Measurements from ENCODE around the gene FAM83F. TPM values are rescaled to one million over a fixed set of nuclear protein-coding genes. Genes with fewer than 3 reads are reported as not detected.

Gene FAM83F
- total and polyA plus RNA-seq, 4 donors: 0.39 to 1.5 (median 1.2) TPM

- no peak overlapping the region for H3K4me3 ChIP-seq (ENCODE audit: low read depth in 1 of 3, low read length in 3 of 3)
- no peak for TF ChIP-seq MAX (IDR thresholded peaks at IDR 0.05)
- TF ChIP-seq GABPA (IDR thresholded peaks at IDR 0.05 in 1 of 2, conservative IDR thresholded peaks at IDR 0.05 in 1 of 2): no peak
- no peak for TF ChIP-seq YY1 (IDR thresholded peaks at IDR 0.05)
- TF ChIP-seq ZBTB33 (IDR thresholded peaks at IDR 0.05): no peak
- TF ChIP-seq JUND (IDR thresholded peaks at IDR 0.05): no peak
- TF ChIP-seq RXRA (IDR thresholded peaks at IDR 0.05): no peak
- TF ChIP-seq HNF4A (conservative IDR thresholded peaks at IDR 0.05): no peak
- TF ChIP-seq NR2F2 (IDR thresholded peaks at IDR 0.05): no peak
- no peak for TF ChIP-seq FOXA2 (IDR thresholded peaks at IDR 0.05)
- no peak for TF ChIP-seq FOXA1 (IDR thresholded peaks at IDR 0.05)
- no peak for TF ChIP-seq ATF3 (IDR thresholded peaks at IDR 0.05)
- TF ChIP-seq HNF4G (IDR thresholded peaks at IDR 0.05): no peak
- no peak for TF ChIP-seq SP1 (IDR thresholded peaks at IDR 0.05)
- no peak for TF ChIP-seq TAF1 (conservative IDR thresholded peaks at IDR 0.05)
- TF ChIP-seq RAD21 (IDR thresholded peaks at IDR 0.05): no peak
- TF ChIP-seq CTCF (IDR thresholded peaks at IDR 0.05; ENCODE audit: low read depth, low read length, missing input control): no peak
- TF ChIP-seq REST (IDR thresholded peaks at IDR 0.05): no peak
- H3K36me3 ChIP-seq (ENCODE audit: control insufficient read depth in 4 of 4, insufficient read depth in 3 of 4, low read depth in 1 of 4, low read length in 3 of 4): no peaks in the 10 kb centered on the region
- no peaks in the 10 kb centered on the region for H3K27me3 ChIP-seq (ENCODE audit: control insufficient read depth in 4 of 4, insufficient read depth in 4 of 4, low read length in 3 of 4)
- no peak overlapping the region for H3K27ac ChIP-seq (ENCODE audit: low read depth in 1 of 2, low read length in 2 of 2)
- no peak overlapping the region for H3K9ac ChIP-seq (ENCODE audit: low read depth in 1 of 2, low read length in 2 of 2)
- H3K9me3 ChIP-seq (ENCODE audit: control insufficient read depth in 4 of 4, low read length in 3 of 4): no peaks in the 10 kb centered on the region
- 87% methylated on average over 7 of the region's 7 CpGs for WGBS
- peaks cover 3 to 10% (median 7%) of the 10 kb centered on the region in 4 donors for H3K4me1 ChIP-seq (ENCODE audit: control insufficient read depth in 4 of 4, insufficient read depth in 4 of 4, low read length in 3 of 4)
- DNase-seq (ENCODE audit: low spot score): no peak
Measured at GRCh38 chr22:39985383-39986035, 9.2 kb upstream of the FAM83F start.
